Stomach (tissue), 4 donors: ENCODE results near the gene FLOT1.

Experiments
- EP300 ChIP-seq: sonication (generic); formaldehyde crosslinking; IDR thresholded peaks from one replicate; pipeline ENCODE4 v1.6.1; 2017; ENCODE audit warnings: antibody characterized with exemption
- POLR2A ChIP-seq, 4 donors: fragments of 450-650 bp; IDR thresholded peaks; one replicate each; pipeline ENCODE4 v1.6.1; 2016; ENCODE audit warnings: antibody characterized with exemption in 4 of 4, control low read depth in 2 of 4, mild to moderate bottlenecking in 1 of 4, moderate library complexity in 1 of 4
- POLR2AphosphoS5 ChIP-seq, 3 donors: sonication (generic); formaldehyde crosslinking; IDR thresholded peaks; one replicate each; pipeline ENCODE4 v1.6.1; 2016; ENCODE audit warnings: antibody characterized with exemption in 3 of 3
- TF ChIP-seq, protein P1 (sequence below), 7 experiments: fragments of 450-650 bp in 4 of 7; fragments of 200-600 bp in 3 of 7; sonication (generic) in 3 of 7; IDR thresholded peaks; one replicate each; pipeline ENCODE4 v1.5.1; 2016 to 2019; ENCODE audit warnings: antibody characterized with exemption in 7 of 7, control low read depth in 2 of 7, mild to moderate bottlenecking in 1 of 7

DNA sequence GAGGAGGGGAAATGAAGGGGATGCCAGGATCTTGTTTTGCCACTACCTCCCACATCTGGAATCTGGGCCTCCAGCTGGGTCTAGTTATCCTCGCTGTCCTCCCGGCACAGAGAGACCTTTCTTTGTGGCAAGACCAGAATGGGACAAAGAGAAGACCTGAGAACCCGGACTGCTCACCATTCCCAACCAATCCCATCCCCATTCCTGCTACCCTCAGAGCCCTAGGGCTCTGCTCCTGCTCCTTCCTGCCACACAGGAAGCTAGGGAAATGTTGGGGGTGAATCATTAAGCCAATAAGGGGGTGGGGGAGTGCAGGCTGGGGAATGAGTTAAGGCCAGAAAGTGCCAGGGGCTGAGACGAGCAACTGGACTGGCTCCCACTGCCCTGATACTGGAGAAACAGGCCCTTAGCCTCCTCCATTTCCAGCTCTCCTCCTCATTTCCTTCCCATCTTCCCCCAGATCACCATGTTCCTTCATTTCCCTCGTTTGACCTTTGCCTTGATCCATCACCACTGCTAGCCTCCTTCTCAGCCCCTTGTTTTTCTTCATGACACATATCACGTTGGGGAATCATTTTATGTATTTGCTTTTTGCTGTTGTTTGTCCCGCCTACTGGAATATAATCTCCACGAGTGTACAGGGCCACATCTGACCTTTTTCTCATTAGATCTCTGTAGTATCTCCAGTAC, 6.5 kb upstream of the FLOT1 start:
- TF ChIP-seq POLR2A (IDR thresholded peaks at IDR 0.05) (no peak), POLR2AphosphoS5 (IDR thresholded peaks at IDR 0.05) (no peak), EP300 (no peak)
- TF ChIP-seq, protein P1, sequence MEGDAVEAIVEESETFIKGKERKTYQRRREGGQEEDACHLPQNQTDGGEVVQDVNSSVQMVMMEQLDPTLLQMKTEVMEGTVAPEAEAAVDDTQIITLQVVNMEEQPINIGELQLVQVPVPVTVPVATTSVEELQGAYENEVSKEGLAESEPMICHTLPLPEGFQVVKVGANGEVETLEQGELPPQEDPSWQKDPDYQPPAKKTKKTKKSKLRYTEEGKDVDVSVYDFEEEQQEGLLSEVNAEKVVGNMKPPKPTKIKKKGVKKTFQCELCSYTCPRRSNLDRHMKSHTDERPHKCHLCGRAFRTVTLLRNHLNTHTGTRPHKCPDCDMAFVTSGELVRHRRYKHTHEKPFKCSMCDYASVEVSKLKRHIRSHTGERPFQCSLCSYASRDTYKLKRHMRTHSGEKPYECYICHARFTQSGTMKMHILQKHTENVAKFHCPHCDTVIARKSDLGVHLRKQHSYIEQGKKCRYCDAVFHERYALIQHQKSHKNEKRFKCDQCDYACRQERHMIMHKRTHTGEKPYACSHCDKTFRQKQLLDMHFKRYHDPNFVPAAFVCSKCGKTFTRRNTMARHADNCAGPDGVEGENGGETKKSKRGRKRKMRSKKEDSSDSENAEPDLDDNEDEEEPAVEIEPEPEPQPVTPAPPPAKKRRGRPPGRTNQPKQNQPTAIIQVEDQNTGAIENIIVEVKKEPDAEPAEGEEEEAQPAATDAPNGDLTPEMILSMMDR (IDR thresholded peaks at IDR 0.05): no peak
